Progenitor cell of endocrine pancreas (in vitro differentiated cells): ENCODE results near the gene ANXA2. TPM values are rescaled to one million over a fixed set of nuclear protein-coding genes. Genes with fewer than 3 reads are reported as not detected.

Source experiments
- DNase-seq: peaks from one replicate; pipeline ENCODE4 v3.0.0; 2021; ENCODE audit warnings: low spot score; ENCODE audit not compliant: unreplicated experiment
- H3K27ac Mint-ChIP-seq: 2 replicates; pipeline ENCODE4 v1.8.0; 2021; ENCODE audit warnings: mild to moderate bottlenecking, moderate library complexity, mixed read lengths
- H3K27me3 Mint-ChIP-seq: 2 replicates; pipeline ENCODE4 v1.8.0; 2021; ENCODE audit warnings: mixed read lengths
- H3K36me3 Mint-ChIP-seq: 2 replicates; pipeline ENCODE4 v1.8.0; 2022; ENCODE audit warnings: mixed read lengths; ENCODE audit not compliant: insufficient read depth
- H3K4me1 Mint-ChIP-seq: 2 replicates; pipeline ENCODE4 v1.8.0; 2021; ENCODE audit warnings: low read depth, mixed read lengths
- H3K4me3 Mint-ChIP-seq: 2 replicates; pipeline ENCODE4 v1.8.0; 2021; ENCODE audit warnings: low read depth, mild to moderate bottlenecking, moderate library complexity, mixed read lengths
- H3K9me3 Mint-ChIP-seq: 2 replicates; pipeline ENCODE4 v1.8.0; 2021; ENCODE audit warnings: low read depth, mixed read lengths
- CTCF ChIP-seq: fragments of 200-600 bp; sonication (generic); IDR thresholded peaks from one replicate; pipeline ENCODE4 v1.5.0; 2021; ENCODE audit warnings: antibody characterized with exemption, mild to moderate bottlenecking; ENCODE audit not compliant: unreplicated experiment
- total RNA-seq: library from RNA; stranded (reverse); gene quantifications from 2 replicates; pipeline ENCODE4 v1.2.1, GENCODE V29; 2021

Gene ANXA2
- total RNA-seq, 1 donor from 2014 or later: 311 TPM

GRCh38 chr15:60376677-60377095, 21.1 kb downstream of the ANXA2 start:
- TF ChIP-seq CTCF: no peak
- H3K9me3 Mint-ChIP-seq: no peaks in the 10 kb centered on the region
- peaks cover 43% of the 10 kb centered on the region for H3K4me1 Mint-ChIP-seq
- DNase-seq: no peak
- peaks cover 28% of the 10 kb centered on the region for H3K36me3 Mint-ChIP-seq
- H3K27ac Mint-ChIP-seq: peak overlapping the region; percentile 95
- no peak overlapping the region for H3K4me3 Mint-ChIP-seq
- H3K27me3 Mint-ChIP-seq: no peaks in the 10 kb centered on the region

DNA sequence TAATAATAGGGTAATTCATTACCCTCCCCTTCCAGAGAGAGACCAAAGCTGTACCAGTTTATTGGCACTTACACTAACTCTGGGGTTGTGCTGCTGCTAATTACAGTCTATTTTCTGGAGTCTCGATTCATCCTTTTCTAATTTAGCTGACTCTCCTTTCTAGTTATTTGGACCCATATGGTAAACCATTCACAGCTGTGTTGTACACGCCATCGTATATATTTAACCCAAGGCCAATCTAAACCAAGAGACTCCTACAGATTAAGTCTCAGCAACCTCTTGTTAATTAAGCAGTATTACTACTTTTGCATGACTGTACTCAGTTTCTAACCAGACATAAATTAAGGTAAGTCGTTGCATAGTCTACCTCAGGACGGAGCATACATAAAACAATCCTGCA, 22.5 kb downstream of the ANXA2 start:
- Mint-ChIP-seq H3K36me3 (peaks cover 28% of the 10 kb centered on the region), H3K27me3 (no peaks in the 10 kb centered on the region), H3K27ac (peak overlapping the region; percentile 95), H3K4me1 (peaks cover 49% of the 10 kb centered on the region), H3K4me3 (no peak overlapping the region), H3K9me3 (no peaks in the 10 kb centered on the region)
- no peak for DNase-seq
- TF ChIP-seq CTCF: no peak

GRCh38 chr15:60374628-60375081, 23.1 kb downstream of the ANXA2 start:
- no peaks in the 10 kb centered on the region for H3K9me3 Mint-ChIP-seq
- H3K27me3 Mint-ChIP-seq: no peaks in the 10 kb centered on the region
- peak; percentile 21 for DNase-seq
- TF ChIP-seq CTCF: no peak
- peak overlapping the region; percentile 21 for H3K4me3 Mint-ChIP-seq
- peaks cover 25% of the 10 kb centered on the region for H3K36me3 Mint-ChIP-seq
- H3K27ac Mint-ChIP-seq: peak overlapping the region; percentile 95
- H3K4me1 Mint-ChIP-seq: peaks cover 46% of the 10 kb centered on the region

DNA sequence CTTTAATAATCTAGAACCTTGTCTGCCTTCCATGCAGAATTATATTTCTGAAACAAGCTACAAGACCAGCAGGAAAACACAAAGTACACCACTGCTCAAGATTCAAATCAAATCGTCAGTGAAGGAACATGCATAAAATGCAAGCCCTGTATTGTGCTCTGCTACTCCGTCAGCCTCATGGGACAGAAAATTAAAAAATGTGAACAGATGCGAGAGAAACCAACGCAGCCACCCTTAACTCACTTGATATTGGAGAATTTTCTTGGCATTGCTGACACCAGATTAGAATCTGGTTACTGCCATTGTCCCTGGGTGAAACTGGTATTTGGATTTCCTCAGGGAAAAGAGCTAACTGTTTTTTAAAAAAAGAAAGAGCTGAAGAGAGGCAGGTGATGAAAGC, 23.6 kb downstream of the ANXA2 start:
- Mint-ChIP-seq H3K27me3 (no peaks in the 10 kb centered on the region), H3K27ac (peak overlapping the region; percentile 95), H3K36me3 (peaks cover 28% of the 10 kb centered on the region), H3K4me1 (peaks cover 44% of the 10 kb centered on the region), H3K4me3 (no peak overlapping the region), H3K9me3 (no peaks in the 10 kb centered on the region)
- no peak for DNase-seq
- no peak for TF ChIP-seq CTCF

DNA sequence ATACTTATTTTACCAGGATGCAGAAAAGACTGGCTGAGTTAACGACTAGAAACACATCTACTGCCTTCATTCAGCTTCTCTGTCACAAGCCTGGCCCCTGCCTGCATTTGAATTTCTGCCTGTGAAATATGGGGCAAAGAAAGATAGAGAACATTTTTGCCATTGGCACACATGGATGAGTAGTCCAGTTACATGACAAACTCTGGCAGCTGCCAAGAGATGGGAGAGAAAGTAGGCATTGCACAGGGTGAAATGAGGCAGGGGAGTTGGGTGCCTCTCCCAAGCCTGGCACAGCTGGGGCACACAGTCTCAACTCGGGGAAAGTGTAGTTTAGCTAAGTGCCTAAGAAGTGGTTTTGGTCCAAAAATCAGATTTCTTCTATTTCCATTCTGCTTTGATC, 24.0 kb downstream of the ANXA2 start:
- no peak for TF ChIP-seq CTCF
- H3K27ac Mint-ChIP-seq: peak overlapping the region; percentile 95
- H3K9me3 Mint-ChIP-seq: no peaks in the 10 kb centered on the region
- H3K4me1 Mint-ChIP-seq: peaks cover 44% of the 10 kb centered on the region
- peaks cover 29% of the 10 kb centered on the region for H3K36me3 Mint-ChIP-seq
- no peak for DNase-seq
- no peak overlapping the region for H3K4me3 Mint-ChIP-seq
- H3K27me3 Mint-ChIP-seq: no peaks in the 10 kb centered on the region
